GM12865 (cell line): ENCODE data around the gene IL10RB.

ENCODE experiments used
- DNase-seq: peaks from one replicate; pipeline ENCODE4 v3.0.0; 2010; ENCODE audit warnings: low read depth
- H3K4me3 ChIP-seq: 2 replicates; pipeline ENCODE4 v1.5.1; 2011; ENCODE audit warnings: mild to moderate bottlenecking, low read depth, low read length, control low read depth
- TF ChIP-seq, protein P1 (sequence below): IDR thresholded peaks from 2 replicates; pipeline ENCODE4 v1.5.1; 2011; ENCODE audit warnings: low read length, control low read depth, low read depth, inconsistent platforms; ENCODE audit not compliant: insufficient read depth; ENCODE audit errors: missing control alignments

IL10RB gene

DNA sequence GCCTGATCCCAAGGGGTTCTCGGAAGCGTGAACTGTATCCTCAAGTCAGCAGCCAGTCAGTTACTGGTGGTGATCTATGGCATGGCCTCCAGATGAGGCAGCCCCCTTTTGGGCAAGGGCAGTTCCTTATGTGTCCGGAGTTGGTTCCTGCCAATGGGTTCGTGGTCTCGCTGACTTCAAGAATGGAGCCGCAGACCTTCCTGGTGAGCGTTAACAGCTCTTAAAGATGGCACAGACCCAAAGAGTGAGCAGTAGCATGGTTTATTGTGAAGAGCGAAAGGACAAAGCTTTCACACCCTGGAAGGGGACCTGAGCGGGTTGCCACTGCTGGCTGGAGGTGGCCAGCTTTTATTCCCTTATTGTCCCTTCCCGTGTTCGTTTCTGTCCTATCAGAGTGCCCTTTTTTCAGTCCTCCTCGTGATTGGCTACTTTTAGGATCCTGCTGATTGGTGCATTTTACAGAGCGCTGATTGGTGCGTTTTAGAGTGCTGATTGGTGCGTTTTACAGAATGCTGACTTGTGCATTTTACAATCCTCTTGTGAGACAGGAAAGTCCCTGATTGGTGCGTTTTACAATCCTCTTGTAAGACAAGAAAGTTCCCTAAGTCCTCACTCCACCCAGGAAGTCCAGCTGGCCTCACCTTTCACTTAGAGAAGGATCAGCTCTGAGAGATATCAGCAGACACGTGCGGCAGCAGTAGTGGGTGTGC lies 8.9 kb upstream of the IL10RB start:
- no peak for DNase-seq
- TF ChIP-seq, protein P1, sequence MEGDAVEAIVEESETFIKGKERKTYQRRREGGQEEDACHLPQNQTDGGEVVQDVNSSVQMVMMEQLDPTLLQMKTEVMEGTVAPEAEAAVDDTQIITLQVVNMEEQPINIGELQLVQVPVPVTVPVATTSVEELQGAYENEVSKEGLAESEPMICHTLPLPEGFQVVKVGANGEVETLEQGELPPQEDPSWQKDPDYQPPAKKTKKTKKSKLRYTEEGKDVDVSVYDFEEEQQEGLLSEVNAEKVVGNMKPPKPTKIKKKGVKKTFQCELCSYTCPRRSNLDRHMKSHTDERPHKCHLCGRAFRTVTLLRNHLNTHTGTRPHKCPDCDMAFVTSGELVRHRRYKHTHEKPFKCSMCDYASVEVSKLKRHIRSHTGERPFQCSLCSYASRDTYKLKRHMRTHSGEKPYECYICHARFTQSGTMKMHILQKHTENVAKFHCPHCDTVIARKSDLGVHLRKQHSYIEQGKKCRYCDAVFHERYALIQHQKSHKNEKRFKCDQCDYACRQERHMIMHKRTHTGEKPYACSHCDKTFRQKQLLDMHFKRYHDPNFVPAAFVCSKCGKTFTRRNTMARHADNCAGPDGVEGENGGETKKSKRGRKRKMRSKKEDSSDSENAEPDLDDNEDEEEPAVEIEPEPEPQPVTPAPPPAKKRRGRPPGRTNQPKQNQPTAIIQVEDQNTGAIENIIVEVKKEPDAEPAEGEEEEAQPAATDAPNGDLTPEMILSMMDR, result no peak
- no peak overlapping the region for H3K4me3 ChIP-seq

DNA sequence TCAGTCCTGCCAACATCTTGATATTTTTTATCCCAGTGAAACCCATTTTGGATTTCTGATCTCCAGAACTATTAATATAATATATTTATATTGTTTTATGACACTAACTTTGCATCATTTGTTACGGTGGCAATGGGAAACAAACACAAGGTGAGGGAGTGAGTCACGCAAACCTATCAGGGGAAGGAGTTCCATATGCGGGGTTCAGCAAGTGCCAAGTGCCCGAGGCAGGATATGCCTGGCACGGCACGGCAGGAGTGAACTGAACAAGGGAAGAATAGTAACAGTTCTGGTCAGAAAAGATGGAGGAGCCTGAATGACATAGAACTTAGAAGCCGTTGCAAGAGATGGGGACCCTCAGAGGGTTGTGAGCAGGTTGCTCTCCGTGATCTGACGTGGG lies 7.7 kb upstream of the IL10RB start:
- no peak overlapping the region for H3K4me3 ChIP-seq
- no peak for DNase-seq
- TF ChIP-seq, protein P1, result no peak

DNA sequence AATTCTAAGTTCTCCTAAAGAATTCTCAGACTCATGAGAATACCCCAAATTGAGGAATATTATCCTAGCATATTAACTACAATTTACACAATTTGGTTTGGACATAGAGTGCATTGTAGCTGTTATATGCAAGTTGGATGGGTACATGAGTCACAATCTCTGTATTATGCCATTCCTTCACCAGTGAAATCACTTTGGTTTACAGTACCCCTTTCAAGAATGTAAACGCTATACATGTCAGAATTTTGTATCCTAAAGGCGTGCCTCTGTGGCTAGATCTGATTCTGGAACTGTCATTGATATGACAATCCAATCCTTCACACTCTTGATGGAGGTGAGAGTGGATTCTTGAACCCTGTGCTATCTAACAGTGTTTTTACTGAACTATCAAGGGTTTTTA lies 6.7 kb upstream of the IL10RB start:
- no peak for DNase-seq
- TF ChIP-seq, protein P1, result no peak
- no peak overlapping the region for H3K4me3 ChIP-seq

DNA sequence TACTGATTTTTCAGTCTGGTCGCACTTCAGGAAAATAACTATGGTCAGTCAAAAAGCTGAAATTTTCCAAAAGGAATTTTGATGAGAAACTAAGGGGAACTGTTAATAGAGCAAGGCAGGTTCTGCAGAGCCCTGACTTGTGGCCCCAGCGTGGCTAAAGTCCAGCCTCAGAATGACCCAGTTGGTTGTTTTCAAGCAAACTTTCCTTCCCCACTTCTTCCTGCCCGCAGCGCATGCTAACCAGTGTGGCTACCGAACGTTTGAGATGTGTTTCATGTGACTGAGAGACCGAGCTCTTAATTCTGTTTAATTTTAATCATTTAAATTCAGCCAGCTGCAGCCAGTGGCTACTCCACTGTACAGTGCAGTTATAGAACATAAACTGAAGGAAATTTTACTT lies 6.2 kb upstream of the IL10RB start:
- TF ChIP-seq, protein P1, result no peak
- no peak for DNase-seq
- H3K4me3 ChIP-seq, result no peak overlapping the region

DNA sequence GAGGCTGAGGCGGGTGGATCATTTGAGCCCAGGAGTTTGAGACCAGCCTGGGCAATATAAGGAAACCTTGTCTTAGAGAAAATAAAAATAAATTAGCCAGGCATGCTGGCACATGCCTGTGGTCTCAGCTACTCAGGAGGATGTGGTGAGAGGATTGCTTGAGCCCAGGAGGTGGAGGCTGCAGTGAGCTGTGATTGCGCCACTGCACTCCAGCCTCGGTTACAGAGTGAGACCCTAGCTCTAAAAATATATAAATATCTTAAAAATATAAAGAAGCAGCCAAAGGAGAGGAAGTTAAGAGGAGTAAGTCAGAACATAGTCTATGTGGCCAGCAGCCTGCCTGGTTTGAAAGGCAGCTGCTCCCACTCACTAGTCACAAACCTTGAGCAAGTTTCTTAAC lies 4.5 kb upstream of the IL10RB start:
- TF ChIP-seq, protein P1, result no peak
- H3K4me3 ChIP-seq, result no peak overlapping the region

DNA sequence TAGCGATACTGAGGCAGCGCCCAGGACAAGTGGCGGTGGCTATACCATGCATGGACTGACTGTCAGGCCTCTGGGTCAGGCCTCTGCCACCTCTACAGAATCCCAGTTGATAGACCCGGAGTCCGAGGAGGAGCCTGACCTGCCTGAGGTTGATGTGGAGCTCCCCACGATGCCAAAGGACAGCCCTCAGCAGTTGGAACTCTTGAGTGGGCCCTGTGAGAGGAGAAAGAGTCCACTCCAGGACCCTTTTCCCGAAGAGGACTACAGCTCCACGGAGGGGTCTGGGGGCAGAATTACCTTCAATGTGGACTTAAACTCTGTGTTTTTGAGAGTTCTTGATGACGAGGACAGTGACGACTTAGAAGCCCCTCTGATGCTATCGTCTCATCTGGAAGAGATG lies 3.2 kb upstream of the IL10RB start:
- no peak for DNase-seq
- H3K4me3 ChIP-seq, result no peak overlapping the region
- TF ChIP-seq, protein P1, result no peak

More for the DNA sequence above, 4.5 kb upstream of the IL10RB start:
- DNase-seq, result peak; percentile 57

DNA sequence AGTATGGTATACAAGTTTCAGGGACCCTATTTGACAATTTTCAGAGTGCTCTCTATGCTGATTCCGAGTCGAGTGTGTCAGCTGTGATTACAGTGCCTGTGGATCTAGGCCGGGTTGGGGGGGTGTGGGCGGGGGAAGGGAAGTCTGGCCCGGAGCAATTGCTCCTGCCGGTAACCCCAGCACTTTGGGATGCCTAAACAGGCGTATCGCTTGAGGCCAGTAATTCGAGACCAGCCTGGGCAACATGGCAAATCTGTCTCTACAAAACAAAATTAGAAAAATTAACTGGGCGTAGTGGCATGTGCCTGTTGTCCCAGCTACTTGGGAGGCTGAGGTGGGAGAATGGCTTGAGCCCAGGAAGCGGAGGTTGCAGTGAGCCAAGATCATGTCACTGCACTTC lies 1.6 kb upstream of the IL10RB start:
- no peak for DNase-seq
- TF ChIP-seq, protein P1, result no peak
- H3K4me3 ChIP-seq, result no peak overlapping the region
